Esophagus (tissue), 2 donors: ENCODE results near the gene KLF18. TPM values are rescaled to one million over a fixed set of nuclear protein-coding genes. Genes with fewer than 3 reads are reported as not detected.

Source experiments
- H3K27ac ChIP-seq, 2 donors: one replicate each; pipeline ENCODE4 v1.5.1; 2013; ENCODE audit warnings: low read depth in 2 of 2, mild to moderate bottlenecking in 2 of 2, inconsistent platforms in 1 of 2, low read length in 1 of 2, moderate library complexity in 1 of 2
- H3K27me3 ChIP-seq, 2 donors: one replicate each; pipeline ENCODE4 v1.6.1; 2013; ENCODE audit warnings: low read length in 2 of 2, control low read depth in 1 of 2, mild to moderate bottlenecking in 1 of 2; ENCODE audit not compliant: insufficient read depth in 2 of 2, control insufficient read depth in 1 of 2
- H3K36me3 ChIP-seq, 2 donors: one replicate each; pipeline ENCODE4 v1.6.1; 2013; ENCODE audit warnings: low read length in 1 of 2; ENCODE audit not compliant: control insufficient read depth in 2 of 2, insufficient read depth in 2 of 2
- H3K4me1 ChIP-seq, 2 donors: one replicate each; pipeline ENCODE4 v1.6.1; 2013; ENCODE audit warnings: low read length in 1 of 2; ENCODE audit not compliant: control insufficient read depth in 2 of 2, insufficient read depth in 2 of 2
- H3K4me3 ChIP-seq, 2 donors: one replicate each; pipeline ENCODE4 v1.5.1; 2013; ENCODE audit warnings: low read length in 2 of 2, mild to moderate bottlenecking in 2 of 2, low read depth in 1 of 2, moderate library complexity in 1 of 2
- H3K9me3 ChIP-seq, 2 donors: one replicate each; pipeline ENCODE4 v1.6.1; 2013; ENCODE audit warnings: mild to moderate bottlenecking in 2 of 2, low read depth in 1 of 2, low read length in 1 of 2, moderate library complexity in 1 of 2; ENCODE audit not compliant: control insufficient read depth in 2 of 2, insufficient read depth in 1 of 2
- WGBS, 2 donors: extraction: QIAGEN DNeasy Blood & Tissue Kit; methylation state at CpG; one replicate each; pipeline ENCODE4 v1.1.7; 2013; 5-methylcytosine and 5-hydroxymethylcytosine counted together
- polyA plus RNA-seq, 2 donors: library from polyadenylated mRNA; stranded (reverse); fragments of 200-250 nt; gene quantifications; one replicate each; pipeline ENCODE4 v1.2.3, GENCODE V29; 2013
- donor health status: healthy with polysubstance abuse.
- donor health status: Bipolar disorder and iron deficiency.

Gene KLF18
- not detected for polyA plus RNA-seq

- Histone ChIP-seq H3K36me3 (no peaks in the 10 kb centered on the region), H3K27ac (no peak within 1 kb of the TSS), H3K4me1 (no peaks in the 10 kb centered on the region), H3K27me3 (peaks cover 0 to 1% of the 10 kb centered on the region in 2 donors), H3K9me3 (peaks cover 0 to 4% of the 10 kb centered on the region in 2 donors), H3K4me3 (no peak within 1 kb of the TSS)
- WGBS, 2 donors, result 91 to 100% methylated on average over 1 of the region's 1 CpG
These were observed at the start of gene KLF18 for GRCh38 chr1:44141531-44141930. Gene KLF18, minus strand, starts transcription at chr1:44141631. Its CDS starts 0 bp downstream, at chr1:44141631.

GRCh38 chr1:44174630-44175029 is 33.2 kb upstream of the KLF18 start:
- H3K4me1 ChIP-seq, result no peaks in the 10 kb centered on the region
- no peak overlapping the region for H3K4me3 ChIP-seq
- no peaks in the 10 kb centered on the region for H3K27me3 ChIP-seq
- H3K36me3 ChIP-seq, result no peaks in the 10 kb centered on the region
- H3K9me3 ChIP-seq, result peaks cover 0 to 2% of the 10 kb centered on the region in 2 donors
- 62 to 85% methylated on average over 1 of the region's 1 CpG for WGBS, 2 donors
- no peak overlapping the region for H3K27ac ChIP-seq

GRCh38 chr1:44170281-44170823 is 28.9 kb upstream of the KLF18 start:
- WGBS, 2 donors, result 90 to 92% methylated on average over 3 of the region's 3 CpGs
- Histone ChIP-seq H3K4me3 (no peak overlapping the region), H3K4me1 (no peaks in the 10 kb centered on the region), H3K27me3 (no peaks in the 10 kb centered on the region), H3K9me3 (peaks cover 0 to 2% of the 10 kb centered on the region in 2 donors), H3K36me3 (no peaks in the 10 kb centered on the region), H3K27ac (no peak overlapping the region)

- peaks cover 0 to 2% of the 10 kb centered on the region in 2 donors for H3K9me3 ChIP-seq
- no peaks in the 10 kb centered on the region for H3K4me1 ChIP-seq
- no peaks in the 10 kb centered on the region for H3K36me3 ChIP-seq
- no peak overlapping the region for H3K27ac ChIP-seq
- H3K4me3 ChIP-seq, result no peak overlapping the region
- WGBS, 2 donors, result 85 to 88% methylated on average over 5 of the region's 5 CpGs
- H3K27me3 ChIP-seq, result no peaks in the 10 kb centered on the region
These were observed 27.2 kb upstream of the KLF18 start for GRCh38 chr1:44168520-44169098.

GRCh38 chr1:44161546-44161945 is 20.1 kb upstream of the KLF18 start:
- Histone ChIP-seq H3K4me1 (no peaks in the 10 kb centered on the region), H3K4me3 (no peak overlapping the region), H3K27me3 (no peaks in the 10 kb centered on the region), H3K9me3 (peaks cover 0 to 3% of the 10 kb centered on the region in 2 donors), H3K36me3 (no peaks in the 10 kb centered on the region), H3K27ac (no peak overlapping the region)

- no peaks in the 10 kb centered on the region for H3K36me3 ChIP-seq
- no peak overlapping the region for H3K4me3 ChIP-seq
- peaks cover 0 to 3% of the 10 kb centered on the region in 2 donors for H3K9me3 ChIP-seq
- no peaks in the 10 kb centered on the region for H3K27me3 ChIP-seq
- H3K4me1 ChIP-seq, result no peaks in the 10 kb centered on the region
- no peak overlapping the region for H3K27ac ChIP-seq
These were observed 17.4 kb upstream of the KLF18 start for GRCh38 chr1:44158871-44159270.

GRCh38 chr1:44157903-44158302 is 16.5 kb upstream of the KLF18 start:
- 90 to 96% methylated on average over 1 of the region's 1 CpG for WGBS, 2 donors

GRCh38 chr1:44154049-44154448 is 12.6 kb upstream of the KLF18 start:
- H3K27ac ChIP-seq, result no peak overlapping the region
- H3K4me1 ChIP-seq, result no peaks in the 10 kb centered on the region
- no peaks in the 10 kb centered on the region for H3K27me3 ChIP-seq
- WGBS, 2 donors, result 52 to 67% methylated on average over 3 of the region's 3 CpGs
- no peak overlapping the region for H3K4me3 ChIP-seq
- H3K9me3 ChIP-seq, result no peaks in the 10 kb centered on the region
- no peaks in the 10 kb centered on the region for H3K36me3 ChIP-seq

More at GRCh38 chr1:44157903-44158302, 16.5 kb upstream of the KLF18 start:
- no peak overlapping the region for H3K4me3 ChIP-seq
- peaks cover 0 to 3% of the 10 kb centered on the region in 2 donors for H3K9me3 ChIP-seq
- H3K36me3 ChIP-seq, result no peaks in the 10 kb centered on the region
- no peaks in the 10 kb centered on the region for H3K27me3 ChIP-seq
- no peak overlapping the region for H3K27ac ChIP-seq
- no peaks in the 10 kb centered on the region for H3K4me1 ChIP-seq

- H3K4me3 ChIP-seq, result no peak overlapping the region
- no peaks in the 10 kb centered on the region for H3K27me3 ChIP-seq
- H3K36me3 ChIP-seq, result no peaks in the 10 kb centered on the region
- H3K9me3 ChIP-seq, result no peaks in the 10 kb centered on the region
- no peak overlapping the region for H3K27ac ChIP-seq
- WGBS, 2 donors, result 76 to 80% methylated on average over 1 of the region's 1 CpG
- H3K4me1 ChIP-seq, result no peaks in the 10 kb centered on the region
These were observed 11.3 kb upstream of the KLF18 start for GRCh38 chr1:44152692-44153091.

- Histone ChIP-seq H3K4me1 (no peaks in the 10 kb centered on the region), H3K4me3 (no peak overlapping the region), H3K27ac (no peak overlapping the region), H3K27me3 (no peaks in the 10 kb centered on the region), H3K36me3 (no peaks in the 10 kb centered on the region), H3K9me3 (no peaks in the 10 kb centered on the region)
- WGBS, 2 donors, result 11 to 25% methylated on average over 1 of the region's 1 CpG
These were observed 10.4 kb upstream of the KLF18 start for GRCh38 chr1:44151808-44152207.
